Hepatocyte (in vitro differentiated cells): ENCODE results near the gene PIGB.

Experiments used
- EZH2 ChIP-seq: fragments of 200-600 bp; sonication (generic); IDR thresholded peaks from 2 replicates; pipeline ENCODE4 v1.6.1; 2016; ENCODE audit warnings: antibody characterized with exemption, mild to moderate bottlenecking, borderline replicate concordance
- EZH2phosphoT487 ChIP-seq: fragments of 200-600 bp; sonication (generic); IDR thresholded peaks from one replicate; pipeline ENCODE4 v1.6.1; 2018; ENCODE audit warnings: antibody characterized with exemption, mild to moderate bottlenecking, low read depth, moderate library complexity; ENCODE audit not compliant: unreplicated experiment, severe bottlenecking
- TF ChIP-seq, protein P1 (sequence below): fragments of 200-600 bp; sonication (generic); IDR thresholded peaks from 2 replicates; pipeline ENCODE4 v1.5.1; 2016; ENCODE audit warnings: antibody characterized with exemption, mild to moderate bottlenecking; ENCODE audit not compliant: poor library complexity

DNA sequence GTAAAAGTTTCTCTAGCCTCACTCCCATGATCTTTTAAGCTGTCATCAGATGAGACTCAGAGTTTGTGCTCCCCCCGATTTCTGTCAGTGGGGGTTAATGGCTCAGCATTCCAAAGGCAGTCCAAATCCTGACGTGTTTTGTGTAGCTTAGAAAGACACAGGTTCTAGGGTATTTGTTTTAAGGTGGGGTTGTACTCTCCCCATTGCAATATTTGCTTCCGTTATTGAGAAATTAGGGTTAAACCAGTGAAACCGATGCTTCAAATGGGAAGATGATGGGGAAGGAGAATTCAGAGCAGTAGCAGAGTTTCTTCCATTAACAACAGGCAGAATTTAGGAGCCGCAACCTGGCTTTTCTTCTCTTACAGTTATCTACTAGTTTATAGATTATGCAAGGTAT is 3.4 kb downstream of the PIGB start:
- TF ChIP-seq, protein P1, sequence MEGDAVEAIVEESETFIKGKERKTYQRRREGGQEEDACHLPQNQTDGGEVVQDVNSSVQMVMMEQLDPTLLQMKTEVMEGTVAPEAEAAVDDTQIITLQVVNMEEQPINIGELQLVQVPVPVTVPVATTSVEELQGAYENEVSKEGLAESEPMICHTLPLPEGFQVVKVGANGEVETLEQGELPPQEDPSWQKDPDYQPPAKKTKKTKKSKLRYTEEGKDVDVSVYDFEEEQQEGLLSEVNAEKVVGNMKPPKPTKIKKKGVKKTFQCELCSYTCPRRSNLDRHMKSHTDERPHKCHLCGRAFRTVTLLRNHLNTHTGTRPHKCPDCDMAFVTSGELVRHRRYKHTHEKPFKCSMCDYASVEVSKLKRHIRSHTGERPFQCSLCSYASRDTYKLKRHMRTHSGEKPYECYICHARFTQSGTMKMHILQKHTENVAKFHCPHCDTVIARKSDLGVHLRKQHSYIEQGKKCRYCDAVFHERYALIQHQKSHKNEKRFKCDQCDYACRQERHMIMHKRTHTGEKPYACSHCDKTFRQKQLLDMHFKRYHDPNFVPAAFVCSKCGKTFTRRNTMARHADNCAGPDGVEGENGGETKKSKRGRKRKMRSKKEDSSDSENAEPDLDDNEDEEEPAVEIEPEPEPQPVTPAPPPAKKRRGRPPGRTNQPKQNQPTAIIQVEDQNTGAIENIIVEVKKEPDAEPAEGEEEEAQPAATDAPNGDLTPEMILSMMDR, result no peak
- TF ChIP-seq EZH2, result no peak
- no peak for TF ChIP-seq EZH2phosphoT487
